ENCODE data around the gene STAB1.

GRCh38 chr3:52468336-52468735, 26.8 kb upstream of the STAB1 start:
- no peak for TF ChIP-seq POLR2A (IDR thresholded peaks at IDR 0.05)
- no peak for TF ChIP-seq CTCF (IDR thresholded peaks at IDR 0.05 in 8 of 11, conservative IDR thresholded peaks at IDR 0.05 in 3 of 11)
- TF ChIP-seq POLR2AphosphoS5 (IDR thresholded peaks at IDR 0.05), result no peak
